IMR-90 (cell line): ENCODE measurements around the gene DOCK10. TPM values are rescaled to one million over a fixed set of nuclear protein-coding genes. Genes with fewer than 3 reads are reported as not detected.

ENCODE experiments used
- ATAC-seq: fragments of 200-7000 bp; cut with Tn5 transposase; 2 replicates; pipeline ENCODE4 v1.9.1; 2020; ENCODE audit warnings: low read depth, mild to moderate bottlenecking, moderate library complexity
- BruUV-seq: library from RNA; stranded (reverse); fragments of 400-500 nt; replicated peaks from 2 replicates; lab custom pipeline; 2021; lab: Mats Ljungman, UMichigan
- CTCF ChIA-PET: fragments of 300-600 bp; formaldehyde crosslinking; extraction: SDS; loops from one replicate; lab custom pipeline; 2021; ENCODE audit warnings: antibody characterized with exemption; lab: Yijun Ruan, JAX
- POLR2A ChIA-PET: fragments of 300-600 bp; sonication (Branson Sonifier 250); formaldehyde crosslinking; loops from one replicate; lab custom pipeline; 2022; ENCODE audit warnings: antibody characterized with exemption; ENCODE audit not compliant: unreplicated experiment; lab: Charles Lee
- DNase-seq: peaks from one replicate; pipeline ENCODE4 v3.0.0; 2013
- H2AFZ ChIP-seq: replicated peaks from 2 replicates; pipeline ENCODE3; 2013; ENCODE audit warnings: low read length, mild to moderate bottlenecking; ENCODE audit not compliant: poor library complexity
- H2AK5ac ChIP-seq: 2 replicates; pipeline ENCODE4 v1.6.1; 2013; ENCODE audit warnings: low read depth, low read length, inconsistent platforms
- H2AK9ac ChIP-seq: replicated peaks from 2 replicates; pipeline ENCODE3; 2013; ENCODE audit warnings: mild to moderate bottlenecking, low read depth, low read length, moderate library complexity; ENCODE audit not compliant: poor library complexity
- H2BK120ac ChIP-seq: 2 replicates; pipeline ENCODE4 v1.6.1; 2013; ENCODE audit warnings: low read depth, low read length, inconsistent platforms
- H2BK15ac ChIP-seq: 3 replicates; pipeline ENCODE4 v1.6.1; 2013; ENCODE audit warnings: low read depth, low read length, inconsistent platforms
- H2BK20ac ChIP-seq: 2 replicates; pipeline ENCODE4 v1.6.1; 2013; ENCODE audit warnings: low read depth, mild to moderate bottlenecking, inconsistent platforms, low read length, moderate library complexity
- H2BK5ac ChIP-seq: 2 replicates; pipeline ENCODE4 v1.6.1; 2013; ENCODE audit warnings: mild to moderate bottlenecking, low read depth, low read length, inconsistent platforms; ENCODE audit not compliant: poor library complexity, severe bottlenecking
- H3K14ac ChIP-seq: replicated peaks from 2 replicates; pipeline ENCODE4 v1.6.1; 2013; ENCODE audit warnings: low read depth, low read length, inconsistent platforms
- H3K18ac ChIP-seq: 2 replicates; pipeline ENCODE4 v1.6.1; 2013; ENCODE audit warnings: low read depth, low read length, control low read depth
- H3K23ac ChIP-seq: 2 replicates; pipeline ENCODE4 v1.6.1; 2013; ENCODE audit warnings: low read depth, low read length, inconsistent platforms
- H3K27ac ChIP-seq: 2 replicates; pipeline ENCODE4 v1.5.1; 2013; ENCODE audit warnings: mild to moderate bottlenecking, control low read depth, low read length; ENCODE audit not compliant: insufficient read depth
- H3K27me3 ChIP-seq: 2 replicates; pipeline ENCODE4 v1.6.1; 2013; ENCODE audit warnings: low read length; ENCODE audit not compliant: control insufficient read depth, insufficient read depth
- H3K36me3 ChIP-seq: 2 replicates; pipeline ENCODE4 v1.6.1; 2013; ENCODE audit warnings: low read length, mixed read lengths; ENCODE audit not compliant: control insufficient read depth, insufficient read depth
- H3K4ac ChIP-seq: 2 replicates; pipeline ENCODE4 v1.6.1; 2013; ENCODE audit warnings: low read depth, low read length, inconsistent platforms
- H3K4me1 ChIP-seq: 2 replicates; pipeline ENCODE4 v1.6.1; 2013; ENCODE audit warnings: low read length, mixed read lengths; ENCODE audit not compliant: control insufficient read depth, insufficient read depth
- H3K4me2 ChIP-seq: 2 replicates; pipeline ENCODE4 v1.6.1; 2013; ENCODE audit warnings: low read depth, mild to moderate bottlenecking, control low read depth, low read length, moderate library complexity
- H3K4me3 ChIP-seq: 2 replicates; pipeline ENCODE4 v1.5.1; 2013; ENCODE audit warnings: low read depth, mild to moderate bottlenecking, control low read depth, low read length, moderate library complexity; ENCODE audit not compliant: insufficient read depth
- H3K56ac ChIP-seq: 2 replicates; pipeline ENCODE4 v1.6.1; 2013; ENCODE audit warnings: low read length, inconsistent platforms; ENCODE audit not compliant: insufficient read depth; ENCODE audit errors: extremely low read depth
- H3K79me1 ChIP-seq, 2 experiments: 2 replicates each; pipeline ENCODE4 v1.6.1; 2013; ENCODE audit warnings: low read length in 2 of 2, inconsistent platforms in 1 of 2, low read depth in 1 of 2
- H3K9ac ChIP-seq: 2 replicates; pipeline ENCODE4 v1.6.1; 2013; ENCODE audit warnings: low read depth, low read length, control low read depth
- H3K9me1 ChIP-seq: 2 replicates; pipeline ENCODE4 v1.6.1; 2013; ENCODE audit warnings: low read length, inconsistent platforms; ENCODE audit not compliant: insufficient read depth
- H3K9me3 ChIP-seq: 2 replicates; pipeline ENCODE4 v1.6.1; 2013; ENCODE audit warnings: low read length; ENCODE audit not compliant: control insufficient read depth, insufficient read depth
- H4K20me1 ChIP-seq: 2 replicates; pipeline ENCODE4 v1.6.1; 2013; ENCODE audit warnings: low read length, inconsistent platforms; ENCODE audit not compliant: insufficient read depth
- H4K5ac ChIP-seq: 2 replicates; pipeline ENCODE4 v1.6.1; 2013; ENCODE audit warnings: mild to moderate bottlenecking, low read depth, low read length, control low read depth
- H4K8ac ChIP-seq, 2 experiments: 2 replicates each; pipeline ENCODE4 v1.6.1; 2013; ENCODE audit warnings: low read depth in 2 of 2, low read length in 2 of 2, control low read depth in 1 of 2, inconsistent platforms in 1 of 2
- H4K91ac ChIP-seq: 2 replicates; pipeline ENCODE4 v1.6.1; 2013; ENCODE audit warnings: low read depth, low read length, inconsistent platforms; ENCODE audit not compliant: insufficient read depth
- BHLHE40 ChIP-seq: fragments of 150-350 bp; IDR thresholded peaks from 2 replicates; pipeline ENCODE4 v1.6.1; 2016; ENCODE audit warnings: mild to moderate bottlenecking, low read depth, low read length
- CHD1 ChIP-seq: IDR thresholded peaks from 2 replicates; pipeline ENCODE4 v1.6.1; 2012; ENCODE audit warnings: low read depth, low read length, improper control_type of control experiment
- FOS ChIP-seq: fragments of 150-350 bp; IDR thresholded peaks from 2 replicates; pipeline ENCODE4 v1.6.1; 2016; ENCODE audit warnings: low read depth, low read length
- MXI1 ChIP-seq: IDR thresholded peaks from 2 replicates; pipeline ENCODE4 v1.6.1; 2012; ENCODE audit warnings: low read depth, mild to moderate bottlenecking, low read length, moderate library complexity, borderline replicate concordance
- NFE2L2 ChIP-seq: fragments of 150-350 bp; IDR thresholded peaks from 2 replicates; pipeline ENCODE4 v1.6.1; 2016; ENCODE audit warnings: low read depth, mild to moderate bottlenecking, low read length
- POLR2A ChIP-seq: IDR thresholded peaks from 2 replicates; pipeline ENCODE4 v1.6.1; 2012; ENCODE audit warnings: mild to moderate bottlenecking, low read depth, low read length
- RAD21 ChIP-seq: IDR thresholded peaks from 2 replicates; pipeline ENCODE4 v1.6.1; 2012; ENCODE audit warnings: low read length, improper control_type of control experiment
- RCOR1 ChIP-seq: IDR thresholded peaks from 2 replicates; pipeline ENCODE4 v1.6.1; 2012; ENCODE audit warnings: mild to moderate bottlenecking, low read length, improper control_type of control experiment; ENCODE audit not compliant: insufficient replicate concordance
- RFX5 ChIP-seq: IDR thresholded peaks from 2 replicates; pipeline ENCODE4 v1.8.0; 2012; ENCODE audit warnings: low read depth, mild to moderate bottlenecking, low read length, moderate library complexity
- WGBS, 2 experiments: methylation state at CpG; one replicate each; pipeline versions ENCODE4 v1.1.5 to v1.1.7; 2013; ENCODE audit warnings: missing lambda C conversion rate in 2 of 2; ENCODE audit not compliant: insufficient read length in 1 of 2; ENCODE audit errors: extremely low coverage in 2 of 2; 5-methylcytosine and 5-hydroxymethylcytosine counted together
- dilution Hi-C: fragments of 300-500 bp; cut with HindIII; formaldehyde crosslinking; loops from one replicate; pipeline ENCODE4 v1.14.3; 2018; ENCODE audit warnings: low sequenced_read_pairs; ENCODE audit not compliant: unreplicated experiment
- in situ Hi-C: fragments of 300-500 bp; cut with MboI; formaldehyde crosslinking; loops from 3 replicates; pipeline ENCODE4 v1.14.3; 2019; ENCODE audit warnings: low sequenced_read_pairs, inconsistent platforms, mixed read lengths
- intact Hi-C: fragments of 100-400 bp; cut with micrococcal nuclease; formaldehyde crosslinking; loops from 2 replicates; pipeline ENCODE4 v1.10.0; 2022
- polyA plus RNA-seq, 3 experiments: library from polyadenylated mRNA; depleted of rRNA; stranded (reverse); fragments of >200 nt; gene quantifications; 2 replicates each; pipeline ENCODE4 v1.2.3, GENCODE V29; 2012; ENCODE audit warnings: low replicate concordance in 1 of 3
- total RNA-seq: library from RNA; depleted of rRNA; stranded (reverse); fragments of >200 nt; gene quantifications from 2 replicates; pipeline ENCODE4 v1.2.3, GENCODE V29; 2012
- TF ChIP-seq, protein P1 (sequence below): fragments of 150-350 bp; IDR thresholded peaks from 2 replicates; pipeline ENCODE4 v1.6.1; 2016; ENCODE audit warnings: low read depth, mild to moderate bottlenecking, low read length, moderate library complexity, borderline replicate concordance

Gene DOCK10
- total and polyA plus RNA-seq, 2 of the 4 experiments (the other 2 are of a cell fraction) = 58.6 to 75.3 TPM

DNA sequence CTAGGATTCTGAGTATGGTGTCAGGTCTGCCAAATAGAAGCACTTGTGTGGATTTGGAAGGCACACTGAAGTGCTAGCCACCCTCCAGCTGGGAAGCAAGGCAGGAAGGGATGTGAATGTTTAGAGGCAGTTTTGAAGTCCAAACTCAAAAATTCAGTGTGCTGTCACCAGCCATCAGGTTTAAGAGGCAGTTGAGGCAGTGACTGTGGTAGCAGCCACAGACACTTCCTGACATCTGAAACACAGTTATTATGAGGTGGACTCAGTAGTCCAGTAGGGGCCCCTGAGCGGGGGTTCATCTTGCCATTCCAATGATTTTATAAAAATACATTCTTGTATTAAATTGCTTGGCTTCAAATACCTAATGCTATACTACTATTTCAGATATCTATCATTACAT is 13.4 kb upstream of the DOCK10 start:
- H3K4me1 ChIP-seq = no peaks in the 10 kb centered on the region; the same call in 1 of the 2 replicates
- no peak overlapping the region for H2AFZ ChIP-seq
- peak overlapping the region; percentile 61; the same call in 1 of the 2 replicates for H2BK120ac ChIP-seq
- H3K23ac ChIP-seq = no peak overlapping the region; the same call in 1 of the 2 replicates
- no peaks in the 10 kb centered on the region for H3K9me3 ChIP-seq
- in situ Hi-C loops (no loop called here), dilution Hi-C loops (no loop called here), intact Hi-C loops (no loop called here)
- no peak for DNase-seq
- no peak overlapping the region for H4K5ac ChIP-seq
- no peaks in the 10 kb centered on the region for H3K27me3 ChIP-seq
- no peak overlapping the region; the same call in 1 of the 2 replicates for H3K56ac ChIP-seq
- H3K18ac ChIP-seq = peak overlapping the region; percentile 53; the same call in 1 of the 2 replicates
- no CpG with 5 or more reads among the region's 1 CpG for WGBS, 2 experiments
- peak overlapping the region; percentile 50; the same call in 1 of the 2 replicates for H2AK5ac ChIP-seq
- H3K79me1 ChIP-seq = no peaks in the 10 kb centered on the region
- H3K27ac ChIP-seq = no peak overlapping the region
- no peaks in the 10 kb centered on the region for H3K9me1 ChIP-seq
- H2BK20ac ChIP-seq = 0 out of 2 replicates have a peak overlapping the region, but pooled peaks have one; percentile 1
- H4K8ac ChIP-seq = no peak overlapping the region
- TF ChIP-seq RCOR1 (no peak), NFE2L2 (no peak), BHLHE40 (no peak), FOS (no peak), CHD1 (no peak), RAD21 (no peak), MXI1 (no peak), RFX5 (no peak), POLR2A (no peak)
- TF ChIP-seq, protein P1, sequence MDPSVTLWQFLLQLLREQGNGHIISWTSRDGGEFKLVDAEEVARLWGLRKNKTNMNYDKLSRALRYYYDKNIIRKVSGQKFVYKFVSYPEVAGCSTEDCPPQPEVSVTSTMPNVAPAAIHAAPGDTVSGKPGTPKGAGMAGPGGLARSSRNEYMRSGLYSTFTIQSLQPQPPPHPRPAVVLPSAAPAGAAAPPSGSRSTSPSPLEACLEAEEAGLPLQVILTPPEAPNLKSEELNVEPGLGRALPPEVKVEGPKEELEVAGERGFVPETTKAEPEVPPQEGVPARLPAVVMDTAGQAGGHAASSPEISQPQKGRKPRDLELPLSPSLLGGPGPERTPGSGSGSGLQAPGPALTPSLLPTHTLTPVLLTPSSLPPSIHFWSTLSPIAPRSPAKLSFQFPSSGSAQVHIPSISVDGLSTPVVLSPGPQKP = no peak
- no TSS peak for BruUV-seq
- peak overlapping the region; percentile 90; the same call in 2 of the 3 replicates for H2BK15ac ChIP-seq
- H3K4me3 ChIP-seq = no peak overlapping the region
- POLR2A ChIA-PET = no interaction called here
- no peak overlapping the region; the same call in 1 of the 2 replicates for H3K14ac ChIP-seq
- H3K9ac ChIP-seq = no peak overlapping the region
- no peak overlapping the region for H3K4me2 ChIP-seq
- H4K91ac ChIP-seq = no peak overlapping the region
- H2AK9ac ChIP-seq = no peak overlapping the region
- CTCF ChIA-PET = no interaction called here
- H4K20me1 ChIP-seq = no peaks in the 10 kb centered on the region
- H3K36me3 ChIP-seq = no peaks in the 10 kb centered on the region
- peak overlapping the region; percentile 15; the same call in 1 of the 2 replicates for H3K4ac ChIP-seq
- H2BK5ac ChIP-seq = no peak overlapping the region
- ATAC-seq = no peak
